Measurements from ENCODE around the gene EPB41L4B. TPM values are rescaled to one million over a fixed set of nuclear protein-coding genes. Genes with fewer than 3 reads are reported as not detected.

Gene EPB41L4B
- total RNA-seq, 2 donors from 2014 or later = 0.27 to 1.1 TPM

- no peak for DNase-seq (ENCODE audit: low spot score)
- Histone ChIP-seq H3K4me1 (ENCODE audit: control insufficient read depth in 1 of 2, low read depth in 2 of 2) (no peaks in the 10 kb centered on the region), H3K27me3 (replicated peaks; ENCODE audit: insufficient read depth) (no peaks in the 10 kb centered on the region), H3K27ac (no peak overlapping the region), H3K9me3 (no peaks in the 10 kb centered on the region), H3K4me3 (no peak overlapping the region), H3K36me3 (no peaks in the 10 kb centered on the region)
- no peak for ATAC-seq (ENCODE audit: insufficient number of reproducible peaks, low FRiP score, low read depth)
- no peak for TF ChIP-seq CTCF (IDR thresholded peaks at IDR 0.05)
Observed at GRCh38 chr9:109276469-109277440, 44.1 kb downstream of the EPB41L4B start.

- no peak for ATAC-seq (ENCODE audit: insufficient number of reproducible peaks, low FRiP score, low read depth)
- no peaks in the 10 kb centered on the region for H3K4me1 ChIP-seq (ENCODE audit: control insufficient read depth in 1 of 2, low read depth in 2 of 2)
- no peaks in the 10 kb centered on the region for H3K36me3 ChIP-seq
- no peaks in the 10 kb centered on the region for H3K27me3 ChIP-seq (replicated peaks; ENCODE audit: insufficient read depth)
- no peaks in the 10 kb centered on the region for H3K9me3 ChIP-seq
- no peak for DNase-seq (ENCODE audit: low spot score)
- H3K4me3 ChIP-seq = no peak overlapping the region
- H3K27ac ChIP-seq = no peak overlapping the region
- TF ChIP-seq CTCF (IDR thresholded peaks at IDR 0.05) = no peak
Observed at GRCh38 chr9:109274884-109275730, 45.8 kb downstream of the EPB41L4B start.

- H3K4me1 ChIP-seq (ENCODE audit: control insufficient read depth in 1 of 2, low read depth in 2 of 2) = no peaks in the 10 kb centered on the region
- no peaks in the 10 kb centered on the region for H3K9me3 ChIP-seq
- no peaks in the 10 kb centered on the region for H3K27me3 ChIP-seq (replicated peaks; ENCODE audit: insufficient read depth)
- H3K4me3 ChIP-seq = no peak overlapping the region
- DNase-seq (ENCODE audit: low spot score) (no peak), ATAC-seq (ENCODE audit: insufficient number of reproducible peaks, low FRiP score, low read depth) (no peak)
- H3K36me3 ChIP-seq = no peaks in the 10 kb centered on the region
- no peak for TF ChIP-seq CTCF (IDR thresholded peaks at IDR 0.05)
- H3K27ac ChIP-seq = no peak overlapping the region
Observed at GRCh38 chr9:109273869-109274268, 47.0 kb downstream of the EPB41L4B start.

- Histone ChIP-seq H3K27ac (no peak overlapping the region), H3K9me3 (no peaks in the 10 kb centered on the region), H3K4me3 (no peak overlapping the region), H3K36me3 (no peaks in the 10 kb centered on the region), H3K27me3 (replicated peaks; ENCODE audit: insufficient read depth) (no peaks in the 10 kb centered on the region), H3K4me1 (ENCODE audit: control insufficient read depth in 1 of 2, low read depth in 2 of 2) (no peaks in the 10 kb centered on the region)
- ATAC-seq (ENCODE audit: insufficient number of reproducible peaks, low FRiP score, low read depth) (no peak), DNase-seq (ENCODE audit: low spot score) (no peak)
- no peak for TF ChIP-seq CTCF (IDR thresholded peaks at IDR 0.05)
Observed at GRCh38 chr9:109272745-109273144, 48.1 kb downstream of the EPB41L4B start.

- no peak for DNase-seq (ENCODE audit: low spot score)
- ATAC-seq (ENCODE audit: insufficient number of reproducible peaks, low FRiP score, low read depth) = no peak
- Histone ChIP-seq H3K4me3 (no peak overlapping the region), H3K27me3 (replicated peaks; ENCODE audit: insufficient read depth) (no peaks in the 10 kb centered on the region), H3K27ac (no peak overlapping the region), H3K4me1 (ENCODE audit: control insufficient read depth in 1 of 2, low read depth in 2 of 2) (no peaks in the 10 kb centered on the region), H3K36me3 (no peaks in the 10 kb centered on the region), H3K9me3 (no peaks in the 10 kb centered on the region)
- TF ChIP-seq CTCF (IDR thresholded peaks at IDR 0.05) = no peak
Observed at GRCh38 chr9:109272045-109272444, 48.8 kb downstream of the EPB41L4B start.

Measured in thoracic aorta (tissue), 2 donors.